GM23338 (cell line): Measurements from ENCODE around the gene LRRC4B. TPM values are rescaled to one million over a fixed set of nuclear protein-coding genes. Genes with fewer than 3 reads are reported as not detected.

Source experiments
- ATAC-seq: fragments of 200-7000 bp; cut with Tn5 transposase; 3 replicates; pipeline ENCODE4 v1.9.1; 2020
- DNase-seq: peaks from one replicate; pipeline ENCODE4 v3.0.0-alpha.2; 2015; ENCODE audit warnings: low spot score
- H2AFZ ChIP-seq: fragments of 200-600 bp; sonication (generic); 2 replicates; pipeline ENCODE4 v1.8.0; 2016; ENCODE audit warnings: antibody characterized with exemption, mild to moderate bottlenecking, moderate library complexity
- H3F3A ChIP-seq: fragments of 200-600 bp; sonication (generic); replicated peaks from 2 replicates; pipeline ENCODE4 v1.8.0; 2017; ENCODE audit warnings: antibody characterized with exemption, mixed run types, low read depth
- H3K27ac ChIP-seq: fragments of 200-600 bp; sonication (generic); 2 replicates; pipeline ENCODE4 v1.6.1; 2016; ENCODE audit warnings: low read depth
- H3K27me3 ChIP-seq: fragments of 200-600 bp; sonication (generic); 2 replicates; pipeline ENCODE4 v1.8.0; 2016; ENCODE audit warnings: mild to moderate bottlenecking, mixed run types, moderate library complexity; ENCODE audit not compliant: insufficient read depth
- H3K36me3 ChIP-seq: fragments of 200-600 bp; sonication (generic); 2 replicates; pipeline ENCODE4 v1.8.0; 2016; ENCODE audit warnings: mild to moderate bottlenecking; ENCODE audit not compliant: insufficient read depth
- H3K4me1 ChIP-seq: fragments of 200-600 bp; sonication (generic); 2 replicates; pipeline ENCODE4 v1.8.0; 2016; ENCODE audit warnings: mild to moderate bottlenecking, moderate library complexity; ENCODE audit not compliant: insufficient read depth
- H3K4me2 ChIP-seq: fragments of 200-600 bp; sonication (generic); 2 replicates; pipeline ENCODE4 v1.7.1; 2017; ENCODE audit warnings: mixed run types
- H3K4me3 ChIP-seq: fragments of 200-600 bp; sonication (generic); 2 replicates; pipeline ENCODE4 v1.6.1; 2016; ENCODE audit warnings: mixed run types
- H3K79me2 ChIP-seq: fragments of 200-600 bp; sonication (generic); replicated peaks from 2 replicates; pipeline ENCODE4 v1.8.0; 2017; ENCODE audit warnings: mild to moderate bottlenecking; ENCODE audit not compliant: insufficient read depth
- H3K9me2 ChIP-seq: fragments of 200-600 bp; sonication (generic); 2 replicates; pipeline ENCODE4 v1.8.0; 2017; ENCODE audit not compliant: insufficient read depth
- H4K20me1 ChIP-seq: fragments of 200-600 bp; sonication (generic); replicated peaks from 2 replicates; pipeline ENCODE4 v1.8.0; 2017; ENCODE audit warnings: mild to moderate bottlenecking; ENCODE audit not compliant: insufficient read depth
- H3K27ac Mint-ChIP-seq: 2 replicates; pipeline ENCODE4 v1.8.0; 2020; ENCODE audit warnings: inconsistent platforms, mild to moderate bottlenecking, moderate library complexity, mixed read lengths
- H3K27me3 Mint-ChIP-seq: 3 replicates; pipeline ENCODE4 v1.8.0; 2022; ENCODE audit warnings: low read depth, mild to moderate bottlenecking, moderate library complexity, mixed read lengths, inconsistent platforms; ENCODE audit not compliant: insufficient read depth, poor library complexity
- H3K36me3 Mint-ChIP-seq: 3 replicates; pipeline ENCODE4 v1.8.0; 2021; ENCODE audit warnings: low read depth, mild to moderate bottlenecking, inconsistent platforms, moderate library complexity, mixed read lengths
- H3K4me1 Mint-ChIP-seq: 3 replicates; pipeline ENCODE4 v1.8.0; 2020; ENCODE audit warnings: mild to moderate bottlenecking, inconsistent platforms, mixed read lengths
- H3K4me3 Mint-ChIP-seq: 3 replicates; pipeline ENCODE4 v1.8.0; 2021; ENCODE audit warnings: moderate library complexity, mild to moderate bottlenecking, inconsistent platforms, mixed read lengths
- H3K9me3 Mint-ChIP-seq: 3 replicates; pipeline ENCODE4 v1.8.0; 2020; ENCODE audit warnings: moderate library complexity, mild to moderate bottlenecking, inconsistent platforms, mixed read lengths
- CREB1 ChIP-seq: fragments of 250-450 bp; sonication (Bioruptor Pico); IDR thresholded peaks from 2 replicates; pipeline ENCODE4 v1.5.0; 2020; ENCODE audit warnings: low read depth, mild to moderate bottlenecking, moderate library complexity
- EZH2phosphoT487 ChIP-seq: fragments of 200-600 bp; sonication (generic); IDR thresholded peaks from one replicate; pipeline ENCODE4 v1.8.1; 2018; ENCODE audit warnings: antibody characterized with exemption; ENCODE audit not compliant: unreplicated experiment
- JUNB ChIP-seq: IDR thresholded peaks from one replicate; pipeline ENCODE4 v1.6.1; 2016; ENCODE audit warnings: antibody characterized with exemption; ENCODE audit not compliant: unreplicated experiment
- POLR2AphosphoS5 ChIP-seq: IDR thresholded peaks from 2 replicates; pipeline ENCODE4 v1.6.1; 2016; ENCODE audit warnings: antibody characterized with exemption, low read depth
- STAT1 ChIP-seq: IDR thresholded peaks from one replicate; pipeline ENCODE4 v1.6.1; 2016; ENCODE audit warnings: antibody characterized with exemption; ENCODE audit not compliant: unreplicated experiment
- ZNF331 ChIP-seq: fragments of 250-450 bp; sonication (Bioruptor Pico); IDR thresholded peaks from 2 replicates; pipeline ENCODE4 v1.5.0; 2020; ENCODE audit warnings: low read depth, mild to moderate bottlenecking, moderate library complexity
- polyA plus RNA-seq: library from polyadenylated mRNA; unstranded; fragments of >200 nt; fragmentation: Nextera tagmentation; extraction: Ambion mirVana; gene quantifications from 2 replicates; pipeline ENCODE4 v1.2.1, GENCODE V29; 2016
- total RNA-seq: library from RNA; depleted of rRNA; stranded (reverse); fragments of >200 nt; shearing (Covaris generic); gene quantifications from 2 replicates; pipeline ENCODE4 v1.2.3, GENCODE V29; 2014
- TF ChIP-seq, protein P1 (sequence below), 2 experiments: fragments of 200-600 bp in 1 of 2; sonication (generic) in 1 of 2; conservative IDR thresholded peaks; 2 replicates each; pipeline versions ENCODE4 v1.5.1 to v1.6.1; 2016 to 2017; ENCODE audit warnings: antibody characterized with exemption in 2 of 2, low read depth in 2 of 2, mild to moderate bottlenecking in 2 of 2, moderate library complexity in 1 of 2
- TF ChIP-seq, protein P2 (sequence below): IDR thresholded peaks from 2 replicates; pipeline ENCODE4 v1.6.1; 2016; ENCODE audit warnings: antibody characterized with exemption
- TF ChIP-seq, protein P3 (sequence below): fragments of 250-450 bp; sonication (Bioruptor Pico); IDR thresholded peaks from 2 replicates; pipeline ENCODE4 v1.5.0; 2020; ENCODE audit warnings: mild to moderate bottlenecking, moderate library complexity
- TF ChIP-seq, protein P4 (sequence below): IDR thresholded peaks from one replicate; pipeline ENCODE4 v1.6.1; 2018; ENCODE audit warnings: antibody characterized with exemption; ENCODE audit not compliant: unreplicated experiment

LRRC4B gene
- total and polyA plus RNA-seq, 2 experiments from 2014 or later, result 2.0 to 13.2 TPM

DNA sequence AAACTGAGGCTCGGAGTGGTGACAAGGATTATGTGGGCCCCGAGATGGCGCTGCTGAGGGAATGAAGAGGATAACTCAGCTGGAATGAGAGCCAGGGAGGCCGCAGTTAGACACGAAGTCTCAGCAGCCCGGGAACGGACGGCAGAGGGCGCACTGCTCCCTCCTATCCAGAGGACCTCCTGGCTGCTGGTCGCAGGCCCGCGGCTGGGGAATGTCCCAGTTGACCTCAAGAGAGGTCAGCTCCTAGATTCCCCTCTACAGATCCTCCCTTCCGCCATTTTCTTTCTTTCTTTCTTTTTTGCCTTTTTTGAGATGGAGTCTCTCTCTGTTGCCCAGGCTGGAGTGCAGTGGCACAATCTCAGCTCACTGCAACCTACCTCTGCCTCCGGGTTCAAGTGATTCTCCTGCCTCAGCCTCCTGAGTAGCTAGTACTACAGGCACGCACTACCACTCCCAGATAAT is 30.4 kb downstream of the LRRC4B start (continued):
- TF ChIP-seq, protein P1, sequence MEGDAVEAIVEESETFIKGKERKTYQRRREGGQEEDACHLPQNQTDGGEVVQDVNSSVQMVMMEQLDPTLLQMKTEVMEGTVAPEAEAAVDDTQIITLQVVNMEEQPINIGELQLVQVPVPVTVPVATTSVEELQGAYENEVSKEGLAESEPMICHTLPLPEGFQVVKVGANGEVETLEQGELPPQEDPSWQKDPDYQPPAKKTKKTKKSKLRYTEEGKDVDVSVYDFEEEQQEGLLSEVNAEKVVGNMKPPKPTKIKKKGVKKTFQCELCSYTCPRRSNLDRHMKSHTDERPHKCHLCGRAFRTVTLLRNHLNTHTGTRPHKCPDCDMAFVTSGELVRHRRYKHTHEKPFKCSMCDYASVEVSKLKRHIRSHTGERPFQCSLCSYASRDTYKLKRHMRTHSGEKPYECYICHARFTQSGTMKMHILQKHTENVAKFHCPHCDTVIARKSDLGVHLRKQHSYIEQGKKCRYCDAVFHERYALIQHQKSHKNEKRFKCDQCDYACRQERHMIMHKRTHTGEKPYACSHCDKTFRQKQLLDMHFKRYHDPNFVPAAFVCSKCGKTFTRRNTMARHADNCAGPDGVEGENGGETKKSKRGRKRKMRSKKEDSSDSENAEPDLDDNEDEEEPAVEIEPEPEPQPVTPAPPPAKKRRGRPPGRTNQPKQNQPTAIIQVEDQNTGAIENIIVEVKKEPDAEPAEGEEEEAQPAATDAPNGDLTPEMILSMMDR (conservative IDR thresholded peaks at IDR 0.05; ENCODE audit: low read depth in 2 of 2), result peak; percentile 96 to 97

DNA sequence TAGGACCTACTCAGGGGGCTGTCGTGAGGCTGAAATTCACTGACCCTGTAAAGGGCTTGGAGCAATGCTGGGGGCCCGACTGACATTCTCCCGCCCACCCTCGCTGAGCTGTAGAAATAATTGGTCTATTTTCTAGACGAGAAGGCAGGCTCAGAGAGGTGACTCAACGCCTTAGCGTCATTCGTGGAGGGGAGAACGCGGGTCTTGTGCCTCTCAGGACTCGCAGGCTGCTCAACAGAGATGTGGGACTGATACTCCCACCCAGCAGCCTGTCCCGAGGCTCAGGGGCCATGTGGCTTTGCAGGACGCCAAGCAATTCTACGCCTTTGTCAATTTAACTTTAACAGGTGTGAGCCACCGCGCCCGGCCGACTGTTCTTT is 30.9 kb downstream of the LRRC4B start:
- Mint-ChIP-seq H3K27ac (no peak overlapping the region), H3K4me1 (no peaks in the 10 kb centered on the region), H3K4me3 (no peak overlapping the region), H3K27me3 (peaks cover 2% of the 10 kb centered on the region), H3K36me3 (peaks cover 37% of the 10 kb centered on the region), H3K9me3 (peaks cover 93% of the 10 kb centered on the region)
- DNase-seq (no peak), ATAC-seq (no peak)
- Histone ChIP-seq H3K4me1 (no peaks in the 10 kb centered on the region), H3K4me2 (no peak overlapping the region), H3F3A (no peaks in the 10 kb centered on the region; the same call in 1 of the 2 replicates), H2AFZ (no peak overlapping the region), H3K79me2 (no peaks in the 10 kb centered on the region), H3K9me2 (0 out of 2 replicates have a peak, but pooled peaks cover 3% of the 10 kb centered on the region), H4K20me1 (no peaks in the 10 kb centered on the region), H3K36me3 (no peaks in the 10 kb centered on the region), H3K27me3 (no peaks in the 10 kb centered on the region), H3K27ac (no peak overlapping the region), H3K4me3 (no peak overlapping the region)
- TF ChIP-seq ZNF331 (no peak), POLR2AphosphoS5 (no peak), EZH2phosphoT487 (no peak), CREB1 (CRISPR knock-in tag) (no peak), JUNB (no peak), STAT1 (no peak)
- TF ChIP-seq, protein P2, sequence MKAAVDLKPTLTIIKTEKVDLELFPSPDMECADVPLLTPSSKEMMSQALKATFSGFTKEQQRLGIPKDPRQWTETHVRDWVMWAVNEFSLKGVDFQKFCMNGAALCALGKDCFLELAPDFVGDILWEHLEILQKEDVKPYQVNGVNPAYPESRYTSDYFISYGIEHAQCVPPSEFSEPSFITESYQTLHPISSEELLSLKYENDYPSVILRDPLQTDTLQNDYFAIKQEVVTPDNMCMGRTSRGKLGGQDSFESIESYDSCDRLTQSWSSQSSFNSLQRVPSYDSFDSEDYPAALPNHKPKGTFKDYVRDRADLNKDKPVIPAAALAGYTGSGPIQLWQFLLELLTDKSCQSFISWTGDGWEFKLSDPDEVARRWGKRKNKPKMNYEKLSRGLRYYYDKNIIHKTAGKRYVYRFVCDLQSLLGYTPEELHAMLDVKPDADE, result no peak
- TF ChIP-seq, protein P3, sequence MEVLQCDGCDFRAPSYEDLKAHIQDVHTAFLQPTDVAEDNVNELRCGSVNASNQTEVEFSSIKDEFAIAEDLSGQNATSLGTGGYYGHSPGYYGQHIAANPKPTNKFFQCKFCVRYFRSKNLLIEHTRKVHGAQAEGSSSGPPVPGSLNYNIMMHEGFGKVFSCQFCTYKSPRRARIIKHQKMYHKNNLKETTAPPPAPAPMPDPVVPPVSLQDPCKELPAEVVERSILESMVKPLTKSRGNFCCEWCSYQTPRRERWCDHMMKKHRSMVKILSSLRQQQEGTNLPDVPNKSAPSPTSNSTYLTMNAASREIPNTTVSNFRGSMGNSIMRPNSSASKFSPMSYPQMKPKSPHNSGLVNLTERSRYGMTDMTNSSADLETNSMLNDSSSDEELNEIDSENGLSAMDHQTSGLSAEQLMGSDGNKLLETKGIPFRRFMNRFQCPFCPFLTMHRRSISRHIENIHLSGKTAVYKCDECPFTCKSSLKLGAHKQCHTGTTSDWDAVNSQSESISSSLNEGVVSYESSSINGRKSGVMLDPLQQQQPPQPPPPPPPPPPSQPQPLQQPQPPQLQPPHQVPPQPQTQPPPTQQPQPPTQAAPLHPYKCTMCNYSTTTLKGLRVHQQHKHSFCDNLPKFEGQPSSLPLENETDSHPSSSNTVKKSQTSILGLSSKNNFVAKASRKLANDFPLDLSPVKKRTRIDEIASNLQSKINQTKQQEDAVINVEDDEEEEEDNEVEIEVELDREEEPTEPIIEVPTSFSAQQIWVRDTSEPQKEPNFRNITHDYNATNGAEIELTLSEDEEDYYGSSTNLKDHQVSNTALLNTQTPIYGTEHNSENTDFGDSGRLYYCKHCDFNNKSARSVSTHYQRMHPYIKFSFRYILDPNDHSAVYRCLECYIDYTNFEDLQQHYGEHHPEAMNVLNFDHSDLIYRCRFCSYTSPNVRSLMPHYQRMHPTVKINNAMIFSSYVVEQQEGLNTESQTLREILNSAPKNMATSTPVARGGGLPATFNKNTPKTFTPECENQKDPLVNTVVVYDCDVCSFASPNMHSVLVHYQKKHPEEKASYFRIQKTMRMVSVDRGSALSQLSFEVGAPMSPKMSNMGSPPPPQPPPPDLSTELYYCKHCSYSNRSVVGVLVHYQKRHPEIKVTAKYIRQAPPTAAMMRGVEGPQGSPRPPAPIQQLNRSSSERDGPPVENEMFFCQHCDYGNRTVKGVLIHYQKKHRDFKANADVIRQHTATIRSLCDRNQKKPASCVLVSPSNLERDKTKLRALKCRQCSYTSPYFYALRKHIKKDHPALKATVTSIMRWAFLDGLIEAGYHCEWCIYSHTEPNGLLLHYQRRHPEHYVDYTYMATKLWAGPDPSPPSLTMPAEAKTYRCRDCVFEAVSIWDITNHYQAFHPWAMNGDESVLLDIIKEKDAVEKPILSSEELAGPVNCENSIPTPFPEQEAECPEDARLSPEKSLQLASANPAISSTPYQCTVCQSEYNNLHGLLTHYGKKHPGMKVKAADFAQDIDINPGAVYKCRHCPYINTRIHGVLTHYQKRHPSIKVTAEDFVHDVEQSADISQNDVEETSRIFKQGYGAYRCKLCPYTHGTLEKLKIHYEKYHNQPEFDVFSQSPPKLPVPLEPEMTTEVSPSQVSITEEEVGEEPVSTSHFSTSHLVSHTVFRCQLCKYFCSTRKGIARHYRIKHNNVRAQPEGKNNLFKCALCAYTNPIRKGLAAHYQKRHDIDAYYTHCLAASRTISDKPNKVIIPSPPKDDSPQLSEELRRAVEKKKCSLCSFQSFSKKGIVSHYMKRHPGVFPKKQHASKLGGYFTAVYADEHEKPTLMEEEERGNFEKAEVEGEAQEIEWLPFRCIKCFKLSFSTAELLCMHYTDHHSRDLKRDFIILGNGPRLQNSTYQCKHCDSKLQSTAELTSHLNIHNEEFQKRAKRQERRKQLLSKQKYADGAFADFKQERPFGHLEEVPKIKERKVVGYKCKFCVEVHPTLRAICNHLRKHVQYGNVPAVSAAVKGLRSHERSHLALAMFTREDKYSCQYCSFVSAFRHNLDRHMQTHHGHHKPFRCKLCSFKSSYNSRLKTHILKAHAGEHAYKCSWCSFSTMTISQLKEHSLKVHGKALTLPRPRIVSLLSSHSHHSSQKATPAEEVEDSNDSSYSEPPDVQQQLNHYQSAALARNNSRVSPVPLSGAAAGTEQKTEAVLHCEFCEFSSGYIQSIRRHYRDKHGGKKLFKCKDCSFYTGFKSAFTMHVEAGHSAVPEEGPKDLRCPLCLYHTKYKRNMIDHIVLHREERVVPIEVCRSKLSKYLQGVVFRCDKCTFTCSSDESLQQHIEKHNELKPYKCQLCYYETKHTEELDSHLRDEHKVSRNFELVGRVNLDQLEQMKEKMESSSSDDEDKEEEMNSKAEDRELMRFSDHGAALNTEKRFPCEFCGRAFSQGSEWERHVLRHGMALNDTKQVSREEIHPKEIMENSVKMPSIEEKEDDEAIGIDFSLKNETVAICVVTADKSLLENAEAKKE (CRISPR knock-in tag), result no peak
- TF ChIP-seq, protein P4, sequence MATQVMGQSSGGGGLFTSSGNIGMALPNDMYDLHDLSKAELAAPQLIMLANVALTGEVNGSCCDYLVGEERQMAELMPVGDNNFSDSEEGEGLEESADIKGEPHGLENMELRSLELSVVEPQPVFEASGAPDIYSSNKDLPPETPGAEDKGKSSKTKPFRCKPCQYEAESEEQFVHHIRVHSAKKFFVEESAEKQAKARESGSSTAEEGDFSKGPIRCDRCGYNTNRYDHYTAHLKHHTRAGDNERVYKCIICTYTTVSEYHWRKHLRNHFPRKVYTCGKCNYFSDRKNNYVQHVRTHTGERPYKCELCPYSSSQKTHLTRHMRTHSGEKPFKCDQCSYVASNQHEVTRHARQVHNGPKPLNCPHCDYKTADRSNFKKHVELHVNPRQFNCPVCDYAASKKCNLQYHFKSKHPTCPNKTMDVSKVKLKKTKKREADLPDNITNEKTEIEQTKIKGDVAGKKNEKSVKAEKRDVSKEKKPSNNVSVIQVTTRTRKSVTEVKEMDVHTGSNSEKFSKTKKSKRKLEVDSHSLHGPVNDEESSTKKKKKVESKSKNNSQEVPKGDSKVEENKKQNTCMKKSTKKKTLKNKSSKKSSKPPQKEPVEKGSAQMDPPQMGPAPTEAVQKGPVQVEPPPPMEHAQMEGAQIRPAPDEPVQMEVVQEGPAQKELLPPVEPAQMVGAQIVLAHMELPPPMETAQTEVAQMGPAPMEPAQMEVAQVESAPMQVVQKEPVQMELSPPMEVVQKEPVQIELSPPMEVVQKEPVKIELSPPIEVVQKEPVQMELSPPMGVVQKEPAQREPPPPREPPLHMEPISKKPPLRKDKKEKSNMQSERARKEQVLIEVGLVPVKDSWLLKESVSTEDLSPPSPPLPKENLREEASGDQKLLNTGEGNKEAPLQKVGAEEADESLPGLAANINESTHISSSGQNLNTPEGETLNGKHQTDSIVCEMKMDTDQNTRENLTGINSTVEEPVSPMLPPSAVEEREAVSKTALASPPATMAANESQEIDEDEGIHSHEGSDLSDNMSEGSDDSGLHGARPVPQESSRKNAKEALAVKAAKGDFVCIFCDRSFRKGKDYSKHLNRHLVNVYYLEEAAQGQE, result no peak
- TF ChIP-seq, protein P1 (conservative IDR thresholded peaks at IDR 0.05; ENCODE audit: low read depth in 2 of 2), result no peak
